Sigmoid colon (tissue), 7 donors: ENCODE measurements around the gene SLC6A3. TPM values are rescaled to one million over a fixed set of nuclear protein-coding genes. Genes with fewer than 3 reads are reported as not detected.

Experiments
- DNase-seq: peaks from one replicate; pipeline ENCODE4 v3.0.0-alpha.2; 2019
- H3K27ac ChIP-seq, 4 donors: fragments of 200-600 bp; sonication (generic); one replicate each; pipeline ENCODE4 v1.5.1; 2016 to 2019; ENCODE audit warnings: mild to moderate bottlenecking in 1 of 4
- H3K27me3 ChIP-seq, 3 donors: fragments of 200-600 bp; sonication (generic); one replicate each; pipeline ENCODE4 v1.5.1; 2019; ENCODE audit warnings: mild to moderate bottlenecking in 1 of 3
- H3K36me3 ChIP-seq, 4 donors: fragments of 200-600 bp; sonication (generic); one replicate each; pipeline ENCODE4 v1.5.1; 2016 to 2019
- H3K4me1 ChIP-seq, 4 donors: fragments of 200-600 bp; sonication (generic); one replicate each; pipeline ENCODE4 v1.5.1; 2017 to 2019
- H3K4me3 ChIP-seq, 4 donors: fragments of 200-600 bp; sonication (generic); one replicate each; pipeline ENCODE4 v1.5.1; 2017 to 2019; ENCODE audit warnings: mild to moderate bottlenecking in 2 of 4, moderate library complexity in 1 of 4
- H3K9me3 ChIP-seq, 4 donors: fragments of 200-600 bp in 3 of 4; sonication (generic) in 3 of 4; one replicate each; pipeline versions ENCODE4 v1.5.1 to v1.6.1; 2013 to 2019
- CTCF ChIP-seq, 4 experiments: fragments of 450-650 bp in 3 of 4; fragments of 200-600 bp in 1 of 4; IDR thresholded peaks; one replicate each; pipeline ENCODE4 v1.5.1; 2016 to 2019; ENCODE audit warnings: antibody characterized with exemption in 4 of 4, mild to moderate bottlenecking in 3 of 4, moderate library complexity in 2 of 4
- EP300 ChIP-seq, 4 donors: sonication (generic); formaldehyde crosslinking; IDR thresholded peaks; one replicate each; pipeline ENCODE4 v1.6.1; 2017; ENCODE audit warnings: antibody characterized with exemption in 4 of 4
- POLR2A ChIP-seq, 2 donors: fragments of 450-650 bp; IDR thresholded peaks; one replicate each; pipeline ENCODE4 v1.6.1; 2016; ENCODE audit warnings: antibody characterized with exemption in 2 of 2, mild to moderate bottlenecking in 2 of 2, moderate library complexity in 2 of 2
- POLR2AphosphoS5 ChIP-seq, 4 donors: sonication (generic); formaldehyde crosslinking; IDR thresholded peaks; one replicate each; pipeline ENCODE4 v1.6.1; 2017; ENCODE audit warnings: antibody characterized with exemption in 4 of 4
- WGBS, 2 donors: extraction: QIAGEN DNeasy Blood & Tissue Kit; methylation state at CpG; one replicate each; pipeline ENCODE4 v1.1.7; 2013; 5-methylcytosine and 5-hydroxymethylcytosine counted together
- intact Hi-C: fragments of 100-400 bp; cut with DNase I; formaldehyde crosslinking; loops from one replicate; pipeline ENCODE4 v1.15.1; 2023
- polyA plus RNA-seq, 3 donors: library from polyadenylated mRNA; stranded (reverse); fragments of 200-250 nt; gene quantifications; one replicate each; pipeline ENCODE4 v1.2.3, GENCODE V29; 2013
- total RNA-seq, 4 donors: library from RNA; depleted of rRNA; stranded (reverse); fragments of >200 nt; gene quantifications; one replicate each; pipeline ENCODE4 v1.1.0, GENCODE V29; 2016
- donor health status: healthy with polysubstance abuse.
- donor health status: Bipolar disorder and iron deficiency.
- donor health status: healthy.

The SLC6A3 gene
- total and polyA plus RNA-seq, 7 donors: 0.06 TPM; not detected in 6

- no peak overlapping the region for H3K27ac ChIP-seq
- no peak for TF ChIP-seq POLR2AphosphoS5 (IDR thresholded peaks at IDR 0.05)
- H3K4me3 ChIP-seq: no peak overlapping the region
- no peaks in the 10 kb centered on the region for H3K4me1 ChIP-seq
- no peaks in the 10 kb centered on the region for H3K36me3 ChIP-seq
- 76 to 89% methylated on average over 13 of the region's 13 CpGs for WGBS, 2 donors
- H3K27me3 ChIP-seq: peaks cover 0 to 4% (median 0%) of the 10 kb centered on the region in 3 donors
- DNase-seq: no peak
- intact Hi-C loops: no loop called here
- H3K9me3 ChIP-seq: no peaks in the 10 kb centered on the region
These were observed 73.8 kb downstream of the SLC6A3 start for GRCh38 chr5:1371218-1371971.

GRCh38 chr5:1370006-1370405, 75.2 kb downstream of the SLC6A3 start:
- DNase-seq: no peak
- H3K9me3 ChIP-seq: no peaks in the 10 kb centered on the region
- H3K27me3 ChIP-seq: no peaks in the 10 kb centered on the region
- intact Hi-C loops: no loop called here
- no peaks in the 10 kb centered on the region for H3K36me3 ChIP-seq
- WGBS, 2 donors: 87 to 92% methylated on average over 7 of the region's 7 CpGs
- TF ChIP-seq CTCF (IDR thresholded peaks at IDR 0.05) (no peak), POLR2AphosphoS5 (IDR thresholded peaks at IDR 0.05) (no peak), EP300 (IDR thresholded peaks at IDR 0.05) (no peak), POLR2A (IDR thresholded peaks at IDR 0.05) (no peak)
- H3K27ac ChIP-seq: no peak overlapping the region
- no peaks in the 10 kb centered on the region for H3K4me1 ChIP-seq
- H3K4me3 ChIP-seq: no peak overlapping the region

- H3K9me3 ChIP-seq: no peaks in the 10 kb centered on the region
- no peaks in the 10 kb centered on the region for H3K4me1 ChIP-seq
- intact Hi-C loops: no loop called here
- H3K36me3 ChIP-seq: no peaks in the 10 kb centered on the region
- no peak overlapping the region for H3K27ac ChIP-seq
- no peak for DNase-seq
- H3K4me3 ChIP-seq: no peak overlapping the region
- TF ChIP-seq POLR2A (IDR thresholded peaks at IDR 0.05) (no peak), POLR2AphosphoS5 (IDR thresholded peaks at IDR 0.05) (no peak), EP300 (IDR thresholded peaks at IDR 0.05) (no peak), CTCF (IDR thresholded peaks at IDR 0.05) (no peak)
- WGBS, 2 donors: 53 to 70% methylated on average over 4 of the region's 4 CpGs
- peaks cover 0 to 11% (median 0%) of the 10 kb centered on the region in 3 donors for H3K27me3 ChIP-seq
These were observed 76.5 kb downstream of the SLC6A3 start for GRCh38 chr5:1368756-1369155.

- 66 to 84% methylated on average over 7 of the region's 7 CpGs for WGBS, 2 donors
- intact Hi-C loops: no loop called here
These were observed 77.0 kb downstream of the SLC6A3 start for GRCh38 chr5:1368236-1368635.

GRCh38 chr5:1367149-1367548, 78.1 kb downstream of the SLC6A3 start:
- no peaks in the 10 kb centered on the region for H3K9me3 ChIP-seq
- WGBS, 2 donors: 68 to 74% methylated on average over 7 of the region's 7 CpGs
- DNase-seq: no peak
- H3K4me1 ChIP-seq: no peaks in the 10 kb centered on the region
- intact Hi-C loops: no loop called here
- H3K36me3 ChIP-seq: no peaks in the 10 kb centered on the region
- TF ChIP-seq POLR2AphosphoS5 (IDR thresholded peaks at IDR 0.05) (no peak), POLR2A (IDR thresholded peaks at IDR 0.05) (no peak), EP300 (IDR thresholded peaks at IDR 0.05) (no peak), CTCF (IDR thresholded peaks at IDR 0.05) (no peak)
- H3K4me3 ChIP-seq: no peak overlapping the region
- no peak overlapping the region for H3K27ac ChIP-seq
- H3K27me3 ChIP-seq: peaks cover 0 to 27% (median 1%) of the 10 kb centered on the region in 3 donors

More at GRCh38 chr5:1368236-1368635, 77.0 kb downstream of the SLC6A3 start:
- H3K27ac ChIP-seq: no peak overlapping the region
- no peaks in the 10 kb centered on the region for H3K36me3 ChIP-seq
- TF ChIP-seq EP300 (IDR thresholded peaks at IDR 0.05) (no peak), POLR2AphosphoS5 (IDR thresholded peaks at IDR 0.05) (no peak), POLR2A (IDR thresholded peaks at IDR 0.05) (no peak), CTCF (IDR thresholded peaks at IDR 0.05) (no peak)
- DNase-seq: no peak
- H3K9me3 ChIP-seq: no peaks in the 10 kb centered on the region
- no peaks in the 10 kb centered on the region for H3K4me1 ChIP-seq
- H3K4me3 ChIP-seq: no peak overlapping the region
- H3K27me3 ChIP-seq: peaks cover 0 to 16% (median 0%) of the 10 kb centered on the region in 3 donors
